Stomach smooth muscle (tissue), 2 donors: ENCODE results near the gene CLCN7.

Experiments
- H3K27ac ChIP-seq: one replicate; pipeline ENCODE4 v1.7.0; 2013; ENCODE audit warnings: mild to moderate bottlenecking, low read length, inconsistent platforms
- H3K27me3 ChIP-seq, 2 donors: one replicate each; pipeline ENCODE4 v1.7.0; 2013; ENCODE audit warnings: low read length in 2 of 2; ENCODE audit not compliant: insufficient read depth in 2 of 2, control insufficient read depth in 1 of 2
- H3K36me3 ChIP-seq, 2 donors: one replicate each; pipeline ENCODE4 v1.7.0; 2013; ENCODE audit warnings: low read length in 2 of 2; ENCODE audit not compliant: control insufficient read depth in 2 of 2, insufficient read depth in 2 of 2
- H3K4me1 ChIP-seq: one replicate; pipeline ENCODE4 v1.7.0; 2013; ENCODE audit warnings: low read length; ENCODE audit not compliant: control insufficient read depth, insufficient read depth
- H3K4me3 ChIP-seq, 2 donors: one replicate each; pipeline ENCODE4 v1.7.0; 2013; ENCODE audit warnings: low read length in 2 of 2
- H3K9ac ChIP-seq, 2 donors: one replicate each; pipeline ENCODE4 v1.7.0; 2013; ENCODE audit warnings: low read length in 2 of 2, mild to moderate bottlenecking in 1 of 2
- H3K9me3 ChIP-seq, 2 donors: one replicate each; pipeline ENCODE4 v1.7.0; 2013; ENCODE audit warnings: low read length in 2 of 2; ENCODE audit not compliant: control insufficient read depth in 2 of 2
- donor health status: healthy.
- donor health status: Pancreatic carcinoma.

CLCN7 gene, protein sequence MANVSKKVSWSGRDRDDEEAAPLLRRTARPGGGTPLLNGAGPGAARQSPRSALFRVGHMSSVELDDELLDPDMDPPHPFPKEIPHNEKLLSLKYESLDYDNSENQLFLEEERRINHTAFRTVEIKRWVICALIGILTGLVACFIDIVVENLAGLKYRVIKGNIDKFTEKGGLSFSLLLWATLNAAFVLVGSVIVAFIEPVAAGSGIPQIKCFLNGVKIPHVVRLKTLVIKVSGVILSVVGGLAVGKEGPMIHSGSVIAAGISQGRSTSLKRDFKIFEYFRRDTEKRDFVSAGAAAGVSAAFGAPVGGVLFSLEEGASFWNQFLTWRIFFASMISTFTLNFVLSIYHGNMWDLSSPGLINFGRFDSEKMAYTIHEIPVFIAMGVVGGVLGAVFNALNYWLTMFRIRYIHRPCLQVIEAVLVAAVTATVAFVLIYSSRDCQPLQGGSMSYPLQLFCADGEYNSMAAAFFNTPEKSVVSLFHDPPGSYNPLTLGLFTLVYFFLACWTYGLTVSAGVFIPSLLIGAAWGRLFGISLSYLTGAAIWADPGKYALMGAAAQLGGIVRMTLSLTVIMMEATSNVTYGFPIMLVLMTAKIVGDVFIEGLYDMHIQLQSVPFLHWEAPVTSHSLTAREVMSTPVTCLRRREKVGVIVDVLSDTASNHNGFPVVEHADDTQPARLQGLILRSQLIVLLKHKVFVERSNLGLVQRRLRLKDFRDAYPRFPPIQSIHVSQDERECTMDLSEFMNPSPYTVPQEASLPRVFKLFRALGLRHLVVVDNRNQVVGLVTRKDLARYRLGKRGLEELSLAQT

DNA sequence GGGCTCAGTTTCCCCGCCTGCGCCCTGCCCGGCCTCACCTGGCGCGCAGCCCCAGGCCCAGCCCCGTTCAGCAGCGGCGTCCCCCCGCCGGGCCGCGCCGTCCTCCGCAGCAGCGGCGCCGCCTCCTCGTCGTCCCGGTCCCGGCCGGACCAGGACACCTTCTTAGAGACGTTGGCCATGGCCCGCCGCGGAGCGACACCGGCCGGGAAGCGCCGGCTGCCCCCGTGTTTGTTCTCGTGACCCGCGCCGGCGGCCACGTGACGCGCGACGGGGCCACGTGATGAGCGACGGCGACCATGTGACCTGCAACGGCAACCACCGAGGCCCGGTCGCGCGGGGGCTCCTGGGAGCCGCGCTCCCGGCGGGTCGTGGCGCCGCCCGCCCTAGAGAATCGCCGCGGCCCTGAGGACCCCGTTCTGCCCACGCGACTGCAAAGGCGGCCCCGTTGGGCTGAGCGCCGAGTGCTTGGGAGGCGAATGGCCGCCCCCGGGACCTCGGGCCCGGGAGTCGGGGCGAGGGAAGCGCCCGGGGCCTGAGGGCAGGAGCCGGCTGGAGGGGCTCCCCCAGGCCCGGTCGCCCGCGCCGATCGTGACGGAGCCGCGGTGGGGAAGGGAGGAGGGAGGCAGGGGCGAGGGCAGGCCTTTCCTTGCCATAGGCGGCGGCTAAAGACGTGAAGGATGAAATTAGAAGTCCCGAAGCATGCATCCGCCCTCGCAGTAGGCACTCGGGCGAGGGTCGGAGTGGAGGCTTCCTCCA lies at the start of gene CLCN7:
Gene CLCN7, minus strand, starts transcription at position 233 of the 756 bp plus-strand sequence. Its CDS starts 54 bp downstream, at position 179.
- Histone ChIP-seq H3K36me3 (no peaks in the 10 kb centered on the region), H3K27ac (peak within 1 kb of the TSS; percentile 85), H3K4me1 (peaks cover 31% of the 10 kb centered on the region), H3K27me3 (no peaks in the 10 kb centered on the region), H3K4me3 (peak within 1 kb of the TSS; percentile 83 to 90), H3K9me3 (peaks cover 0 to 2% of the 10 kb centered on the region in 2 donors), H3K9ac (peak within 1 kb of the TSS; percentile 92 to 97)

DNA sequence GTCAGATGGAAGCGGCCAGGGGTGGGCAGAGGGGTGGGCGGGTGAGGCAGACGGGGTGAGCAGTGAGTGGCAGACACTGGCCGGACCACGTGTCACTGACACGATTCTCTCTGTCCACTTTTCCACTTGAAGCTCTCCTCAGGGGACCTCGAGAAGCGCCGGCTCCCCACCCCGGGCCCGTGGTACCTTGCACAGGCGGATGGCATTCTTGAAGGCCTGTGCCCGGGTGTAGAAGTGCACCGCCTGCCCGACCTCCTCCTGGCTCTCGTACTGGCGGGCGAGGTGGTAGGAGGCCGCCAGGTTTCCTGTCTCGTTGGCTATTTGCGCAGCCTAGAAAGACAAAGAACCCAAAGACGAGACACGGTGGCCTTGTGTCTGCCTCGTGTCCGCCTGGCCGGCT lies 49.5 kb upstream of the CLCN7 start:
- Histone ChIP-seq H3K36me3 (peaks cover 5 to 19% of the 10 kb centered on the region in 2 donors), H3K9me3 (no peaks in the 10 kb centered on the region), H3K4me3 (no peak overlapping the region), H3K27ac (no peak overlapping the region), H3K9ac (no peak overlapping the region), H3K27me3 (no peaks in the 10 kb centered on the region), H3K4me1 (peaks cover 2% of the 10 kb centered on the region)

DNA sequence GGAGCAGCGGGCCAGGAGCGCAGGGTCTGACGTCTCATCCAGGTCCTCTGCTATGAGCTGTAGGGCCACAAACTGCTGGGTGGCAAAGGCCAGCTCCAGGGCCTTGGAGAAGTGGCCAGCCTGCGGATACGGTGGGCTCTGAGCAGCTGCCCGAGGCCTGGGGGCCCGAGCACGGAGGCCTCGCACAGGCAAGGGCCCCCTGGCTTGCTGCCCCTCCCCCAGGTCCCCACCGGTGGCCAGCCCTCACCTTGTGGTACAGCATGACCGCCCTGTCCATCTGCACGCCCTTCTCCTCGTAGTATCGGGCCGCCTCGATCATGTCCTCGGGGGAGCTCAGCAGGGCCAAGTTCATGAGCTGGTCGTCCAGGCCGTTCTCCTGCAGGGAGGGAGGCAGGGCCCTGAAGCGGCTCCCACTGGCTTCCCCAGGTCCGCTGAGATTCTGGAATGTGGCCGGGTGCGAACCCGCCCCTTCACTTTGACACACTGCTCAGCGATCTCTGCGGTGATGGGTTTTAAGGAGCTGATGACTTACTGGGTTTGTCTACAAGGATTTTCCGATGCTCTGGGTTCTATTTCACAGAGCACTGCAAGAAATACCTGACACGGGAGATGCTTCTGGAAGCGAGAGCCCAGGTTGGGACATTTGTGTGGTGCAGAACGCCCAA lies 48.9 kb upstream of the CLCN7 start:
- no peak overlapping the region for H3K4me3 ChIP-seq
- H3K4me1 ChIP-seq, result peaks cover 2% of the 10 kb centered on the region
- H3K27ac ChIP-seq, result no peak overlapping the region
- peaks cover 5 to 19% of the 10 kb centered on the region in 2 donors for H3K36me3 ChIP-seq
- no peaks in the 10 kb centered on the region for H3K27me3 ChIP-seq
- no peak overlapping the region for H3K9ac ChIP-seq
- H3K9me3 ChIP-seq, result no peaks in the 10 kb centered on the region

DNA sequence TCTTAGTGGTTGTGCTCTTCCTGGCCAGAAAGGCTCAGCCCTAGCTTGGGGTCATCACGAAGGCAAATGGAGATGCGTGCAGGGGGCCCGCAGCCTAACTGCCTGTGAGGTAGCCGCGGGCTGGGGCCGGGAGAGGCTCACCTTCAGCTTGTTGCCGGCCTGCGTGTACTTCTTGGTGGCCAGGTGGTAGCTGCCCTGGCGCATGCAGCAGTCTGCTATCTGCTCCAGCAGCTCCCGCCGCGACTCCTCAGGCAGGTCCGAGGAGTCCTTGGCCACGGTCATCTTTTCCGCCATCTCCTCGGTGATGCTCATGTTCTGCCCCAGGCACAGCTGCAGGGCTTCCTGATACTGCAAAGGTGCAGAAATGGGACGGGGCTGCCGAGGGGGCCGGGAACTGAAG lies 45.6 kb upstream of the CLCN7 start:
- Histone ChIP-seq H3K9ac (no peak overlapping the region), H3K36me3 (peaks cover 5 to 22% of the 10 kb centered on the region in 2 donors), H3K4me3 (no peak overlapping the region), H3K27me3 (no peaks in the 10 kb centered on the region), H3K4me1 (no peaks in the 10 kb centered on the region), H3K27ac (no peak overlapping the region), H3K9me3 (no peaks in the 10 kb centered on the region)

DNA sequence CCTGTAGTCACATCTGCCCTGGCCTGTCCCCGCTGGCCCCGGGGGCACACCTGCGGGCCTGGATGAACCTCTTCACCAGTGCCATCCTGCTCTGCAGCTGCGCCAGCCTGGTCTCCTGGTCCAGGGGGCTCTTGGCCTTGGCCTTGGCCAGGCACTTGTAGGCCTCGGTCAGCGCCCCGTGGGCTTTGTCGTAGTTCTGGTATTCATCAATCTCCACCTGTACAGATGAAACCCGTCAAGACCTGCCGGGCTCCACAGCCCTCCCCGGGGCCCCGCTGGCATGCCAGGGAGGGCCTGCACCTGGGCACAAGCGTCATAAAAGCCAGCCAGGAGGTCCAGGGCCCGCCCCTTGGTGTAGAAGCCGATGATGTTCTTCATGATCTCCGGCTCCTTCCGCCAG lies 45.0 kb upstream of the CLCN7 start:
- no peak overlapping the region for H3K9ac ChIP-seq
- H3K27ac ChIP-seq, result no peak overlapping the region
- no peaks in the 10 kb centered on the region for H3K9me3 ChIP-seq
- H3K4me1 ChIP-seq, result no peaks in the 10 kb centered on the region
- no peaks in the 10 kb centered on the region for H3K27me3 ChIP-seq
- H3K36me3 ChIP-seq, result peaks cover 5 to 22% of the 10 kb centered on the region in 2 donors
- no peak overlapping the region for H3K4me3 ChIP-seq

DNA sequence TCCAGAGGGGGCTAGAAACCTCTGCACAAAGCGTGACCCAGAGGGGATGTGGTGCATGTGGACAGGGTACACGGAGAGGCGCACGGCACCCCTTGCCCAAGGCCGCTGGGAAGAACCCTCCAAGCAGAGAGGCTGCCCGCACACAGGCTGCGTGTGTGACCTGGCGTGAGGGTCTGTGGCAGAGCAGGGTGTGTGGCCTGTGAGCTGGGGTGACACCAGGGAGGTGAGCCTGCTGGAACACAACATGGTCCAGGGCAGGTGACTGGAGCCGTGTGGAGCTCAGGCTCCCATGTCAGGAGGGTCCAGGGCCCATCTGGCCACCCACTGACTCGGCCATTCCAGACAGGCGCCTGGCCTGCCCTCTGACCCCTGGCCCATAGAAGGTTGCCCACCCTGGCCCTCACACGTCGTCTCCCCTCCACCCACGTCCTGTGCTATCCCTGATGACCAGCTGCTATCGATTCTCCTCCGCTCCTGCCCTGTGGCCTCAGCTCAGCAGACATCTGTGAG lies 43.9 kb upstream of the CLCN7 start:
- H3K27me3 ChIP-seq, result no peaks in the 10 kb centered on the region
- no peaks in the 10 kb centered on the region for H3K4me1 ChIP-seq
- H3K27ac ChIP-seq, result no peak overlapping the region
- H3K36me3 ChIP-seq, result peaks cover 8 to 21% of the 10 kb centered on the region in 2 donors
- no peak overlapping the region for H3K4me3 ChIP-seq
- H3K9me3 ChIP-seq, result peaks cover 0 to 3% of the 10 kb centered on the region in 2 donors
- no peak overlapping the region for H3K9ac ChIP-seq

DNA sequence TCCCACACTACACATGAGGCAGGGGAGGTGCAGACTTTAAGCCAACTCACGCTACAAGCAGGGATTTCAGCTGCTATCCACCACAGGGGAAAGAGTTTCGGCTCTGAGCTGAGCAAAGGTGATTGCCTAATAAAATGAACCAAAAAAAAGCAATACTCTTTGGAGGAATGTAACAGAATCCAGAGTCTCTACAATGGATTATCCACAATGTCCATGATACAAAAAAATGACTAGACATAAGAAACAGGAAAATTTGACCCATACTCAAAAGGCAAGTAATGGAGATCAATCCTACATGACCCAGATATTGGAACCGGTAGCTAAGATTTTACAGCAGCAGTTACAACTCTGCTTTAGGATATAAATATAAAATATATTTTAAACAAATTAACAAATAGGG lies 39.7 kb upstream of the CLCN7 start:
- Histone ChIP-seq H3K36me3 (peaks cover 3 to 4% of the 10 kb centered on the region in 2 donors), H3K27ac (no peak overlapping the region)

DNA sequence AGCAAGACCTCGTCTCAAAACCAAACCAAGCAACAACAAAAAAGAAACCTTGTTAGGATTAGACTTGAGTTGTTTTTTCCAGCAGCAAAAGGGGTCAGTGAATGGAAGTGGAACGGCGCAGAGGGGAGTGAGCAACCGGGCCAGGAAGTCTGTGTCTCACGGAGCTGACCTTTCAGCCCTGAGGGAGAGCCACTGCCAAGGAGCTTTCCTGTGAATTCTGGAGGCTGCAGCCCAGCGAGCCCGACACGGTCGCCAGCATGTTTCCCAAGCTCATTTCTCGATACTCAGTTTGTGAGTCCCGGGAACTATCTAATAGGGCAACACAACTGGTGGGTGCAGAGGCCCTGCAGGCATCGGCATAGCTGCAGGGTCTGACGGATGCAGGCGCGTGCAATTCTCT lies 37.9 kb upstream of the CLCN7 start:
- no peak overlapping the region for H3K9ac ChIP-seq
- no peaks in the 10 kb centered on the region for H3K27me3 ChIP-seq
- no peak overlapping the region for H3K27ac ChIP-seq
- peaks cover 0 to 3% of the 10 kb centered on the region in 2 donors for H3K36me3 ChIP-seq
- H3K4me3 ChIP-seq, result no peak overlapping the region
- peaks cover 22% of the 10 kb centered on the region for H3K4me1 ChIP-seq
- H3K9me3 ChIP-seq, result peaks cover 0 to 3% of the 10 kb centered on the region in 2 donors

More for the DNA sequence above, 39.7 kb upstream of the CLCN7 start:
- no peak overlapping the region for H3K4me3 ChIP-seq
- no peak overlapping the region for H3K9ac ChIP-seq
- peaks cover 0 to 3% of the 10 kb centered on the region in 2 donors for H3K9me3 ChIP-seq
- peaks cover 10% of the 10 kb centered on the region for H3K4me1 ChIP-seq
- no peaks in the 10 kb centered on the region for H3K27me3 ChIP-seq

DNA sequence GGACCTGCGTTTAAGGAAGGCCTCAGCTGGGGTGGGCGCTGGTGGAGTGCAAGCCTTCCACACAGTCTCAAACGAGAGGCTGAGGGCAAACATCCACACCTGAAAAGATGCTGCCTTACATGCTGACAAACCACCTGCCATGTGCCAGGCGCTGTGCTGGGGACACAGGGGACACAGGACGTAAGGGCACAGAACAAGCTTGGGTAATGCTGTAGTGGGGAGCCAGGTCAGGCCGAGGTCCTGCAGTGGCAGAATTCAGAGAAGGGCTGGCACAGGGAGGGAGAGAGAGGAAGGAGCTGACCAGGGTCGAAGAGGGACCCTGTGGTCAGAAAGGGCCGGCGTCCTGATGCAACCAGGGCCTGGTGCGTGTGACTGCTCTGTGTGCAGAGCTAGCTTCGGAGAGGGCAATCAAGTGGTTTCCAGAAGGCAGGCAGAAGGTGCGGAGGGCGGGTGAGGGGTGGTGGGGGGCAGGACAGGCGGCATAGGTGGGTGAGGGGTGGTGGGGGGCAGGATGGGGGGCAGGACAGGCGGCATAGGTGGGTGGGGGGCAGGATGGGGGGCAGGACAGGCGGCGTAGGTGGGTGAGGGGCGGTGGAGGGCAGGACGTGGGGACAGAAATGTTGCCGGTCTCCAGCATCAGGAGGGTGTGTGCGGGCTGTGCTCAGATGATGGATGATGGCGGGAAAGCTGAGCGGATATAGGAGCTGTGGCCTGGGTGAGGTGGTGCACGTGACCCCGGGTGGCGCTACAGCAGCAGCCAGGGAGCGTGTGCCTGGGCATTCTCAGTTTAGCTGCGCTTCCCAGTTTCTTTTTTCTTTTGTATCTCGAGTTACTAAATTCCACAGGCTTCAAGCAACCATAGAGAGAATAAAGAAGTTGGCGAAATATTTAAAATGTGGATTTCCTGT lies 37.1 kb upstream of the CLCN7 start:
- Histone ChIP-seq H3K4me3 (no peak overlapping the region), H3K27me3 (no peaks in the 10 kb centered on the region), H3K9me3 (peaks cover 0 to 3% of the 10 kb centered on the region in 2 donors), H3K27ac (no peak overlapping the region), H3K4me1 (peaks cover 22% of the 10 kb centered on the region), H3K36me3 (peaks cover 0 to 3% of the 10 kb centered on the region in 2 donors), H3K9ac (no peak overlapping the region)
